Activated CD4-positive, alpha-beta T cell treated with anti-CD3 and anti-CD28 coated beads for 4 hours (primary cell): ENCODE data around the gene IARS1.

Experiments used
- DNase-seq, 2 donors: peaks; one replicate each; pipeline ENCODE4 v3.0.0-alpha.2; 2020

The IARS1 gene

GRCh38 chr9:92295240-92295790 is 1.8 kb upstream of the IARS1 start:
- DNase-seq: no peak

- peak in 1 of 2 donors; percentile 11 for DNase-seq
Measured at GRCh38 chr9:92294297-92294676, 790 bp upstream of the IARS1 start.

- no peak for DNase-seq
Measured at GRCh38 chr9:92293075-92293354, 482 bp downstream of the IARS1 start.

GRCh38 chr9:92292338-92293074 is 991 bp downstream of the IARS1 start:
- no peak for DNase-seq

GRCh38 chr9:92291577-92291976 is 1.9 kb downstream of the IARS1 start:
- no peak for DNase-seq

- no peak for DNase-seq
Measured at GRCh38 chr9:92290785-92291429, 2.6 kb downstream of the IARS1 start.

GRCh38 chr9:92289708-92290390 is 3.6 kb downstream of the IARS1 start:
- no peak for DNase-seq

GRCh38 chr9:92279302-92279701 is 14.2 kb downstream of the IARS1 start:
- no peak for DNase-seq

- no peak for DNase-seq
Measured at GRCh38 chr9:92278110-92278509, 15.4 kb downstream of the IARS1 start.

GRCh38 chr9:92276331-92277032 is 17.0 kb downstream of the IARS1 start:
- DNase-seq: no peak

- DNase-seq: no peak
Measured at GRCh38 chr9:92275541-92275940, 18.0 kb downstream of the IARS1 start.

GRCh38 chr9:92270511-92270910 is 23.0 kb downstream of the IARS1 start:
- no peak for DNase-seq

- no peak for DNase-seq
Measured at GRCh38 chr9:92266486-92266885, 27.0 kb downstream of the IARS1 start.

- no peak for DNase-seq
Measured at GRCh38 chr9:92265154-92265553, 28.3 kb downstream of the IARS1 start.

- DNase-seq: no peak
Measured at GRCh38 chr9:92263131-92263530, 30.4 kb downstream of the IARS1 start.

GRCh38 chr9:92257327-92257726 is 36.2 kb downstream of the IARS1 start:
- DNase-seq: no peak

GRCh38 chr9:92254381-92255337 is 38.8 kb downstream of the IARS1 start:
- DNase-seq: no peak

- DNase-seq: no peak
Measured at GRCh38 chr9:92253656-92254055, 39.8 kb downstream of the IARS1 start.

GRCh38 chr9:92247981-92248380 is 45.5 kb downstream of the IARS1 start:
- DNase-seq: no peak

- DNase-seq: no peak
Measured at GRCh38 chr9:92247296-92247695, 46.2 kb downstream of the IARS1 start.

GRCh38 chr9:92245005-92245797 is 48.3 kb downstream of the IARS1 start:
- DNase-seq: no peak
